Psoas muscle (tissue), 8 donors: ENCODE results near the gene NFRKB. TPM values are rescaled to one million over a fixed set of nuclear protein-coding genes. Genes with fewer than 3 reads are reported as not detected.

Experiments used
- ATAC-seq, 4 donors: fragments of 200-7000 bp; cut with Tn5 transposase; one replicate each; pipeline ENCODE4 v1.9.1; 2020; ENCODE audit warnings: moderate library complexity in 3 of 4, mild to moderate bottlenecking in 2 of 4
- DNase-seq, 2 donors: peaks; one replicate each; pipeline ENCODE4 v3.0.0-alpha.2; 2020
- H3K27ac ChIP-seq: fragments of 200-600 bp; one replicate; pipeline ENCODE4 v1.8.0; 2022
- H3K27me3 ChIP-seq, 3 donors: fragments of 200-600 bp in 1 of 3; one replicate each; pipeline versions ENCODE4 v1.6.1 to v1.8.0; 2013 to 2022; ENCODE audit warnings: low read length in 2 of 3, mild to moderate bottlenecking in 2 of 3, moderate library complexity in 1 of 3; ENCODE audit not compliant: insufficient read depth in 3 of 3
- H3K36me3 ChIP-seq, 2 donors: fragments of 200-600 bp in 1 of 2; one replicate each; pipeline versions ENCODE4 v1.6.1 to v1.8.0; 2013 to 2022; ENCODE audit warnings: low read depth in 1 of 2, mild to moderate bottlenecking in 1 of 2, moderate library complexity in 1 of 2; ENCODE audit not compliant: insufficient read depth in 1 of 2
- H3K4me1 ChIP-seq: fragments of 200-600 bp; one replicate; pipeline ENCODE4 v1.8.0; 2022
- H3K4me3 ChIP-seq: fragments of 200-600 bp; one replicate; pipeline ENCODE4 v1.8.0; 2022; ENCODE audit warnings: mild to moderate bottlenecking
- H3K9me3 ChIP-seq: fragments of 200-600 bp; one replicate; pipeline ENCODE4 v1.8.0; 2022
- CTCF ChIP-seq: fragments of 200-600 bp; IDR thresholded peaks from one replicate; pipeline ENCODE4 v1.8.0; 2022; ENCODE audit warnings: antibody characterized with exemption
- WGBS, 3 donors: extraction: QIAGEN DNeasy Blood & Tissue Kit; methylation state at CpG; one replicate each; pipeline versions ENCODE4 v1.1.6 to v1.1.7; 2013; 5-methylcytosine and 5-hydroxymethylcytosine counted together
- intact Hi-C, 2 donors: fragments of 100-400 bp; cut with DNase I; formaldehyde crosslinking; loops; one replicate each; pipeline versions ENCODE4 v1.11.0 to v1.14.2; 2022
- long read RNA-seq, 2 donors: library from polyadenylated mRNA; unstranded; transcript quantifications; one replicate each; pipeline ENCODE4 v2.0.0, GENCODE V29; 2021
- polyA plus RNA-seq, 3 donors: library from polyadenylated mRNA; stranded (reverse); fragments of 200-250 nt; gene quantifications; one replicate each; pipeline ENCODE4 v1.2.3, GENCODE V29; 2013
- total RNA-seq, 4 donors: library from RNA; stranded (reverse); fragmentation: NEBNext Ultra II Directional in 2 of 4; extraction: Animal tissue kit (Norgen Biotek cat#: 25700) in 2 of 4; gene quantifications; one replicate each; pipeline versions ENCODE4 v1.2.1 to v1.2.4, GENCODE V29; 2021 to 2023
- donor health status: healthy with polysubstance abuse.
- donor health status: DM: no; HTN: no; CAD: no; lungs with moderate emphysema.
- donor health status: Bipolar disorder and iron deficiency.
- donor health status: healthy.
- donor health status: DM: yes; HTN: yes; CAD: no.
- donor health status: DM: no; HTN: no; CAD: no.
- donor health status: DM: no; HTN: no; CAD: no.
- donor health status: DM: yes; HTN: yes; CAD: no.

The NFRKB gene
- total RNA-seq (10 to 100 TPM; 14.2 to 18.3 (median 15.6) TPM), polyA plus RNA-seq (10 to 100 TPM in 1 of 3 donors, 1 to 10 TPM in 2; 7.4 to 11.1 (median 9.7) TPM)
- long read RNA-seq, donor 1, partial matches to known transcripts, result 3 of 5 reads
- long read RNA-seq, donor 1, other reads (novel, unspliced or antisense), result 2 of 5 reads
- long read RNA-seq, donor 2, partial matches to known transcripts, result 22 of 33 reads
- long read RNA-seq, donor 2, other reads (novel, unspliced or antisense), result 11 of 33 reads

- DNase-seq (peak; percentile 87 to 92), ATAC-seq (peak; percentile 98 to 99 (median 99))
- H3K4me1 ChIP-seq, result peaks cover 13% of the 10 kb centered on the region
- H3K36me3 ChIP-seq, result peaks cover 3 to 40% of the 10 kb centered on the region in 2 donors
- H3K27me3 ChIP-seq, result no peaks in the 10 kb centered on the region
- TF ChIP-seq CTCF, result no peak
- H3K27ac ChIP-seq, result peak within 1 kb of the TSS; percentile 88
- intact Hi-C loops, result no loop called here
- peak within 1 kb of the TSS; percentile 98 for H3K4me3 ChIP-seq
- 1 to 2% (median 2%) methylated on average over 58 to 77 of the region's 77 CpGs for WGBS, 3 donors
- H3K9me3 ChIP-seq, result no peaks in the 10 kb centered on the region
Observed at GRCh38 chr11:129895126-129896041, at the start of gene NFRKB. NFRKB (minus strand) TSS chr11:129895578; CDS start chr11:129892849, 2,729 bp downstream.

- H3K4me3 ChIP-seq, result no peak overlapping the region
- H3K9me3 ChIP-seq, result no peaks in the 10 kb centered on the region
- ATAC-seq, result no peak
- H3K4me1 ChIP-seq, result no peaks in the 10 kb centered on the region
- H3K27me3 ChIP-seq, result no peaks in the 10 kb centered on the region
- DNase-seq, result no peak
- peaks cover 0 to 51% of the 10 kb centered on the region in 2 donors for H3K36me3 ChIP-seq
- no peak for TF ChIP-seq CTCF
- WGBS, 3 donors, result 96 to 98% (median 97%) methylated on average over 18 of the region's 18 CpGs
- H3K27ac ChIP-seq, result no peak overlapping the region
- intact Hi-C loops, result no loop called here
Observed at GRCh38 chr11:129944696-129945095, 49.3 kb upstream of the NFRKB start.

GRCh38 chr11:129943036-129943435 lies 47.7 kb upstream of the NFRKB start:
- no peaks in the 10 kb centered on the region for H3K4me1 ChIP-seq
- intact Hi-C loops, result no loop called here
- no peak overlapping the region for H3K4me3 ChIP-seq
- no peak for DNase-seq
- H3K27ac ChIP-seq, result no peak overlapping the region
- H3K27me3 ChIP-seq, result no peaks in the 10 kb centered on the region
- H3K36me3 ChIP-seq, result peaks cover 2 to 54% of the 10 kb centered on the region in 2 donors
- H3K9me3 ChIP-seq, result no peaks in the 10 kb centered on the region
- TF ChIP-seq CTCF, result no peak
- ATAC-seq, result no peak

- ATAC-seq, result no peak
- Histone ChIP-seq H3K4me1 (no peaks in the 10 kb centered on the region), H3K36me3 (peaks cover 4 to 49% of the 10 kb centered on the region in 2 donors), H3K27me3 (no peaks in the 10 kb centered on the region), H3K4me3 (no peak overlapping the region), H3K27ac (no peak overlapping the region), H3K9me3 (no peaks in the 10 kb centered on the region)
- intact Hi-C loops, result no loop called here
- no peak for TF ChIP-seq CTCF
- WGBS, 3 donors, result 87 to 92% (median 89%) methylated on average over 4 of the region's 4 CpGs
- no peak for DNase-seq
Observed at GRCh38 chr11:129939510-129939909, 44.1 kb upstream of the NFRKB start.
